Measurements from ENCODE around the gene SNAP29. TPM values are rescaled to one million over a fixed set of nuclear protein-coding genes. Genes with fewer than 3 reads are reported as not detected.

The SNAP29 gene
- total RNA-seq, 1 donor from 2014 or later: 22.5 TPM

- Histone ChIP-seq H3K4me3 (no peak overlapping the region), H3K4me1 (peaks cover 57% of the 10 kb centered on the region), H3K27me3 (ENCODE audit: low read depth) (no peaks in the 10 kb centered on the region), H3K27ac (peak overlapping the region; percentile 77), H3K36me3 (peaks cover 21% of the 10 kb centered on the region), H3K9me3 (no peaks in the 10 kb centered on the region)
- no peak for DNase-seq
- peak; percentile 30 to 37 for ATAC-seq
- intact Hi-C loops (cut with DNase I): no loop called here
- TF ChIP-seq CTCF (IDR thresholded peaks at IDR 0.05): no peak
These were observed 7.2 kb downstream of the SNAP29 start for GRCh38 chr22:20865875-20866445.

GRCh38 chr22:20866736-20867135 lies 7.9 kb downstream of the SNAP29 start:
- no peak for DNase-seq
- intact Hi-C loops (cut with DNase I): no loop called here
- H3K4me3 ChIP-seq: no peak overlapping the region
- H3K4me1 ChIP-seq: peaks cover 56% of the 10 kb centered on the region
- no peak for TF ChIP-seq CTCF (IDR thresholded peaks at IDR 0.05)
- H3K36me3 ChIP-seq: peaks cover 29% of the 10 kb centered on the region
- no peaks in the 10 kb centered on the region for H3K9me3 ChIP-seq
- no peaks in the 10 kb centered on the region for H3K27me3 ChIP-seq (ENCODE audit: low read depth)
- H3K27ac ChIP-seq: peak overlapping the region; percentile 77
- no peak for ATAC-seq

GRCh38 chr22:20867179-20868024 lies 8.6 kb downstream of the SNAP29 start:
- Histone ChIP-seq H3K4me3 (no peak overlapping the region), H3K9me3 (no peaks in the 10 kb centered on the region), H3K4me1 (peaks cover 53% of the 10 kb centered on the region), H3K27ac (peak overlapping the region; percentile 77), H3K27me3 (ENCODE audit: low read depth) (no peaks in the 10 kb centered on the region), H3K36me3 (peaks cover 35% of the 10 kb centered on the region)
- ATAC-seq: peak; percentile 81 to 84
- TF ChIP-seq CTCF (IDR thresholded peaks at IDR 0.05): no peak
- intact Hi-C loops (cut with DNase I): no loop called here
- DNase-seq: no peak

- peaks cover 46% of the 10 kb centered on the region for H3K4me1 ChIP-seq
- H3K27me3 ChIP-seq (ENCODE audit: low read depth): no peaks in the 10 kb centered on the region
- no peak overlapping the region for H3K4me3 ChIP-seq
- no peaks in the 10 kb centered on the region for H3K9me3 ChIP-seq
- ATAC-seq (no peak), DNase-seq (no peak)
- no peak for TF ChIP-seq CTCF (IDR thresholded peaks at IDR 0.05)
- peak overlapping the region; percentile 77 for H3K27ac ChIP-seq
- peaks cover 35% of the 10 kb centered on the region for H3K36me3 ChIP-seq
- intact Hi-C loops (cut with DNase I): no loop called here
These were observed 9.5 kb downstream of the SNAP29 start for GRCh38 chr22:20868025-20868962.

- ATAC-seq (no peak), DNase-seq (no peak)
- H3K27ac ChIP-seq: no peak overlapping the region
- H3K4me3 ChIP-seq: no peak overlapping the region
- H3K4me1 ChIP-seq: peaks cover 39% of the 10 kb centered on the region
- H3K36me3 ChIP-seq: peaks cover 36% of the 10 kb centered on the region
- no peak for TF ChIP-seq CTCF (IDR thresholded peaks at IDR 0.05)
- H3K27me3 ChIP-seq (ENCODE audit: low read depth): no peaks in the 10 kb centered on the region
- no peaks in the 10 kb centered on the region for H3K9me3 ChIP-seq
- intact Hi-C loops (cut with DNase I): no loop called here
These were observed 10.4 kb downstream of the SNAP29 start for GRCh38 chr22:20869234-20869633.

Measured in lower lobe of right lung (tissue), 2 donors.